NCI-H446 (cell line): ENCODE measurements around the gene KRTAP19-7.

Experiments
- DNase-seq, 2 experiments: peaks; one replicate each; lab custom pipeline; 2025; lab: John Stamatoyannopoulos, UW

KRTAP19-7 gene

GRCh38 chr21:30561264-30561895, at the start of gene KRTAP19-7:
TSS of gene KRTAP19-7 (minus strand) at chr21:30561314. CDS start at chr21:30561289, 25 bp downstream.
- DNase-seq: no peak

GRCh38 chr21:30605968-30606367, 44.9 kb upstream of the KRTAP19-7 start:
- no peak for DNase-seq

GRCh38 chr21:30600787-30601186, 39.7 kb upstream of the KRTAP19-7 start, which contains the start of gene KRTAP22-1:
TSS of gene KRTAP22-1 (plus strand) at chr21:30601087.
- no peak for DNase-seq

GRCh38 chr21:30598802-30599201, 37.7 kb upstream of the KRTAP19-7 start, which contains the start of gene KRTAP6-2:
TSS of gene KRTAP6-2 (minus strand) at chr21:30598902. CDS start at chr21:30598874, 28 bp downstream.
- no peak for DNase-seq

- no peak for DNase-seq
Measured at GRCh38 chr21:30592140-30592539, 31.0 kb upstream of the KRTAP19-7 start, which contains the start of gene KRTAP6-3. TSS of gene KRTAP6-3 (plus strand) at chr21:30592440. CDS start at chr21:30592446, 6 bp downstream.

GRCh38 chr21:30590297-30590696, 29.2 kb upstream of the KRTAP19-7 start, which contains the start of gene KRTAP22-2:
TSS of gene KRTAP22-2 (minus strand) at chr21:30590397.
- no peak for DNase-seq

GRCh38 chr21:30582870-30583269, 21.8 kb upstream of the KRTAP19-7 start:
- DNase-seq: no peak

- peak; percentile 41 to 69 for DNase-seq
Measured at GRCh38 chr21:30580132-30580531, 19.0 kb upstream of the KRTAP19-7 start.

- DNase-seq: peak; percentile 28 to 53
Measured at GRCh38 chr21:30579346-30579745, 18.2 kb upstream of the KRTAP19-7 start.

GRCh38 chr21:30577766-30578165, 16.7 kb upstream of the KRTAP19-7 start:
- no peak for DNase-seq

GRCh38 chr21:30567617-30568016, 6.5 kb upstream of the KRTAP19-7 start:
- DNase-seq: no peak

GRCh38 chr21:30563630-30564029, 2.5 kb upstream of the KRTAP19-7 start:
- no peak for DNase-seq

- DNase-seq: no peak
Measured at GRCh38 chr21:30563072-30563471, 2.0 kb upstream of the KRTAP19-7 start.

- DNase-seq: no peak
Measured at GRCh38 chr21:30561957-30562356, 843 bp upstream of the KRTAP19-7 start.

GRCh38 chr21:30555095-30555494, 6.0 kb downstream of the KRTAP19-7 start:
- DNase-seq: no peak

GRCh38 chr21:30552782-30553181, 8.3 kb downstream of the KRTAP19-7 start:
- DNase-seq: no peak

GRCh38 chr21:30541764-30542163, 19.4 kb downstream of the KRTAP19-7 start, which contains the start of gene KRTAP19-6:
TSS of gene KRTAP19-6 (minus strand) at chr21:30541864. CDS start at chr21:30541833, 31 bp downstream.
- DNase-seq: no peak

- no peak for DNase-seq
Measured at GRCh38 chr21:30518876-30519275, 42.2 kb downstream of the KRTAP19-7 start.

GRCh38 chr21:30515681-30516080, 45.4 kb downstream of the KRTAP19-7 start:
- no peak for DNase-seq
